Activated CD8-positive, alpha-beta T cell treated with anti-CD3 and anti-CD28 coated beads, Interleukin-2, amount 10 ng/mL, durations not matched to agents 7 days and 5 days (primary cell): ENCODE measurements around the gene CLPSL1. TPM values are rescaled to one million over a fixed set of nuclear protein-coding genes. Genes with fewer than 3 reads are reported as not detected.

Experiments
- ATAC-seq: fragments of 150-1000 bp; cut with Tn5 transposase; one replicate; pipeline ENCODE4 v1.10.0; 2021; ENCODE audit warnings: moderate library complexity
- CTCF ChIA-PET: fragments of 350-600 bp; sonication (Branson Sonifier 250); formaldehyde crosslinking; loops from one replicate; lab custom pipeline; 2021; ENCODE audit warnings: antibody characterized with exemption; lab: Charles Lee
- POLR2A ChIA-PET: fragments of 350-600 bp; sonication (Branson Sonifier 250); formaldehyde crosslinking; loops from one replicate; lab custom pipeline; 2021; ENCODE audit warnings: antibody characterized with exemption; lab: Charles Lee
- DNase-seq: peaks from one replicate; pipeline ENCODE4 v3.0.0-alpha.2; 2020
- H3K27ac Mint-ChIP-seq: one replicate; pipeline ENCODE4 v1.8.0; 2021; ENCODE audit warnings: mild to moderate bottlenecking, mixed read lengths
- H3K27me3 Mint-ChIP-seq: one replicate; pipeline ENCODE4 v1.8.0; 2021; ENCODE audit warnings: low read depth, mixed read lengths
- H3K36me3 Mint-ChIP-seq: one replicate; pipeline ENCODE4 v1.8.0; 2021; ENCODE audit warnings: low read depth, mixed read lengths
- H3K4me1 Mint-ChIP-seq: one replicate; pipeline ENCODE4 v1.8.0; 2021; ENCODE audit warnings: low read depth, mixed read lengths
- H3K4me3 Mint-ChIP-seq: one replicate; pipeline ENCODE4 v1.8.0; 2021; ENCODE audit warnings: mild to moderate bottlenecking, mixed read lengths
- H3K9me3 Mint-ChIP-seq: one replicate; pipeline ENCODE4 v1.8.0; 2022; ENCODE audit warnings: mixed read lengths; ENCODE audit not compliant: insufficient read depth
- total RNA-seq, 2 experiments: library from RNA; stranded (reverse); gene quantifications; one replicate each; pipeline ENCODE4 v1.2.3, GENCODE V29; 2021

The CLPSL1 gene
- total RNA-seq, 2 experiments from 2014 or later, result not detected

DNA sequence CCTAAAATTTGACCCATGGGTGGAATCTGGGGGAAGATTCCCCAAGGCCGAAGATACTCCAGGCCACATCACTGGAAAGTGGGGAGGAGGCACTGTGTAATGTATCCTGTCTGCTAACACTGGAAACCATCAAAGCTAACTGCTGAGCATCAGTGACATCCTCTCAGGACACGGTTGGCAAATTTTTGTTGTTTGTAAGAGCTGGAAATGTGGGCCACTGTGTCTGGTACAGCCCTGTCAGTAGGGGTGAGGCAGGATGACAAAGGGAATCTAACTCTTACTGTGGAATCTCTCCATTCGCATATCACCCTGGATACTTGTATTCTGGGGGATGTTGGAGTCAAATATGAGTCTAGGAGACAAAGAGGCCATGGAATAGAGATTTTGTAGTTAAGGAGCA, 21.4 kb upstream of the CLPSL1 start:
- no peaks in the 10 kb centered on the region for H3K36me3 Mint-ChIP-seq

DNA sequence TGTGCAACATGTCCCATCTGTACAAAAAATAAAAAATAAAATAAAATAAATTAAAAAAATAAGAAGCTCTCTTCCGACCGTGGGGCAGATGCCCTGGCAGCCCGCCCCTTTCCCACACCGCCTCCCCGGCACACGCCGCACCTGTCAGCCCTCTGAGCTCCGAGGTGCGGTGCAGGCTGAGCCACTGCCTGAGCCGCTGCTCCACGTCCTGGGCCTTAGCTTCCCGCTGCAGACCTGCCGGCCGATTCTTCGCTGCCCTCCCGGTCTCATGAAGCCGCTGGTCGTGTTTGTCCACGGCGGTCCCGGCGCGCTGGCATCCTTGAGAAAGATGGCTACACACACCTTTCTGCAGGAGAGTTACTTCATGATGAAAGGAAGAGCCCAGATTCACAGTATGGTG, 15.1 kb upstream of the CLPSL1 start:
- Mint-ChIP-seq H3K4me1 (no peaks in the 10 kb centered on the region), H3K27ac (no peak overlapping the region), H3K9me3 (no peaks in the 10 kb centered on the region), H3K4me3 (no peak overlapping the region), H3K27me3 (peaks cover 37% of the 10 kb centered on the region), H3K36me3 (no peaks in the 10 kb centered on the region)
- POLR2A ChIA-PET, result no interaction called here
- ATAC-seq (no peak), DNase-seq (no peak)
- CTCF ChIA-PET, result interaction anchor here (1.5 kb wide), 1 partner anchor 11 kb away, joined by 3 read pairs; no protein-coding TSS in a partner anchor

More for the DNA sequence above, 21.4 kb upstream of the CLPSL1 start:
- Mint-ChIP-seq H3K27ac (no peak overlapping the region), H3K9me3 (no peaks in the 10 kb centered on the region), H3K4me3 (no peak overlapping the region), H3K4me1 (peaks cover 12% of the 10 kb centered on the region), H3K27me3 (peaks cover 36% of the 10 kb centered on the region)
- POLR2A ChIA-PET, result no interaction called here
- ATAC-seq (no peak), DNase-seq (no peak)
- CTCF ChIA-PET, result interaction anchor here (1.1 kb wide), 1 partner anchor 207 kb away, joined by 5 read pairs; no protein-coding TSS in a partner anchor

DNA sequence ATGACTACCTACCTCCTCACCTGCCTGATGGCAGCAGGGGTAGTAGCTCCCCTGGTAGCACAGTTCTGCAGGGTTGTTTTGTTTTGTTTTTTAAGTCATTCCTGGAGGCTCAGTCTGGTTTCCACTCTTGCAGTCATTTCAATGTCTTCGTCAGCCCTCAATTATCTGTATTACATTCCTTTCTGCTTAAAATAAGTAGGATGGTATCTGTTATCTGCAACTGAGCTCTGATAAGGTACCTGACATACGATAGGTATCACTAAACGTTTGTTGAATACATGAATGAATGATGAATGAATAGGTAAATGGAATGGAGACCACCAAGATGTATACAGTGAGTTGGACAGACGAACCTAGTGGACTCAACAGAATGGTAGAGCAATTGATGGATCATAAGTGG, 11.6 kb upstream of the CLPSL1 start:
- ATAC-seq, result no peak
- Mint-ChIP-seq H3K4me1 (no peaks in the 10 kb centered on the region), H3K4me3 (no peak overlapping the region), H3K36me3 (no peaks in the 10 kb centered on the region), H3K27ac (no peak overlapping the region), H3K27me3 (peaks cover 25% of the 10 kb centered on the region), H3K9me3 (no peaks in the 10 kb centered on the region)
- DNase-seq, result no peak
- ChIA-PET POLR2A (no interaction called here), CTCF (no interaction called here)

DNA sequence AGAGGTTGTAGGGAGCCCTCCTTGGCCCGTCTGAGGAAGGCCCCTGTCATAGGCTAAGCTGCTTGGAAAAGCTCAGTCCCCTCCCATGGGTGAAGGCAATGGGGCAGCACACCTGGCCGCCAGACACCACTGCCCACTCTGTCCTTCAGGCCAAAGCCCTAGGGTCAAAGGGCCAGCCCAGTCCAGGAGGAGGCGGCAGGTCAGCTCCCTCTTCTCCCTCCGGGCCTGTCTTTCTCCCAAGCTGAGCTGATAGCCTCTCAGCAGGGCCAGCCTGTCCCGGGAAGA, 9.5 kb upstream of the CLPSL1 start:
- H3K36me3 Mint-ChIP-seq, result no peaks in the 10 kb centered on the region

DNA sequence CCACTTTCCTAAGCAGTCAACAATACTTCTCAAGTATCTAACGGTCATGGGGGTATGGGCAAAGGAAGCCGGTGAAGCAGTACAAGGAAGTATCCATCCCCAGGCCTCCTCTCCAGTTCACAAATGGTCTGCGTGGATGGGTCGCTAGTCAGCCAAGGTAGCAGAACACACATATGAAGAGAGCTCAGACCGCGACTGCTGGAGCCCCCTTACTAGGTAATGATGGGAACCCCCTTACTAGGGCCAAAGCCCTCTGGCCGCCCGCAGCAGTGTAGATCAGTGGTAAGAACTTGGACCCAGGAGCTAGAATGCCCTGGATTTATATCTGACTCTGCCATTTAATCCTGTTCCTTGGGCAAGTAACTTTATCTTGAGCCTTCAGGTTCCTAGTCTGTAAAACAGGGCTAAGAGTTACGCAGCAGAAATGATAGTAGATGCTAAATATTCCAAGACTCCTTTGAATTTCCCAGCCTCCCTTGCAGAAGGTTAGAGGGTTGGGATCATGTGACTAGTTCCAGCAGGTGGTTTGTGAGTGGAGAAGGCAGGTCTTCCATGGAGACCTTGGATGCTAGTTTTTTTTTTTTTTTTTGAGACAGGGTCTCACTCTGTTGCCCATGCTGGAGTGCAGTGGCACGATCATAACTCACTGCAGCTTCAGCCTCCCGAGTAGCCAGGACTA, 6.6 kb upstream of the CLPSL1 start:
- H3K4me3 Mint-ChIP-seq, result no peak overlapping the region
- ChIA-PET POLR2A (no interaction called here), CTCF (interaction anchor here (0.6 kb wide), 1 partner anchor 441 kb away, joined by 4 read pairs; no protein-coding TSS in a partner anchor)
- no peaks in the 10 kb centered on the region for H3K4me1 Mint-ChIP-seq
- no peak for ATAC-seq
- no peaks in the 10 kb centered on the region for H3K9me3 Mint-ChIP-seq
- H3K36me3 Mint-ChIP-seq, result no peaks in the 10 kb centered on the region
- no peak for DNase-seq
- H3K27me3 Mint-ChIP-seq, result peaks cover 30% of the 10 kb centered on the region
- no peak overlapping the region for H3K27ac Mint-ChIP-seq

More for the DNA sequence above, 9.5 kb upstream of the CLPSL1 start:
- Mint-ChIP-seq H3K9me3 (no peaks in the 10 kb centered on the region), H3K27me3 (peaks cover 28% of the 10 kb centered on the region), H3K27ac (no peak overlapping the region), H3K4me3 (no peak overlapping the region), H3K4me1 (no peaks in the 10 kb centered on the region)
- ATAC-seq, result no peak
- ChIA-PET CTCF (no interaction called here), POLR2A (no interaction called here)
- DNase-seq, result no peak

DNA sequence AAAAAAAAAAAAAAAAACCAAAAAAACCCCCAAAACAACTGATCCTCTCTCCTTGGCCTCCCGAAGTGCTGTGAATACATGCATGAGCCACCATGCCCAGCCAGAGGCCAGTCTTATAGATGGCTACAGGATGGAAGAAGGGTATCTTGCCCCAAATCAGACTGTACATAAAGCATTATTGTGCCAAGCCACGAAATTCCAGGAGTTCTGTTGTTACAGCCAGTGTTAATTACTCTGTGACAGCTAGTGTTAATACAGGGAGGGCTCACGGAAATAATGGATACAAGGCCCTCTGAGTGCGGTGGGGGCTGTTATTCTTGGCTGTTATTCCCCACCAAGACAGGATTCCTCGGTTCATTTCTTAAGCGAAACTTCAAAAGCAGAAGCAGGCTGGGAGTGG, 5.8 kb upstream of the CLPSL1 start:
- POLR2A ChIA-PET, result no interaction called here
- Mint-ChIP-seq H3K27ac (no peak overlapping the region), H3K4me1 (no peaks in the 10 kb centered on the region), H3K27me3 (peaks cover 34% of the 10 kb centered on the region), H3K36me3 (no peaks in the 10 kb centered on the region), H3K4me3 (no peak overlapping the region), H3K9me3 (no peaks in the 10 kb centered on the region)
- DNase-seq, result no peak
- ATAC-seq, result no peak
- CTCF ChIA-PET, result no interaction called here

DNA sequence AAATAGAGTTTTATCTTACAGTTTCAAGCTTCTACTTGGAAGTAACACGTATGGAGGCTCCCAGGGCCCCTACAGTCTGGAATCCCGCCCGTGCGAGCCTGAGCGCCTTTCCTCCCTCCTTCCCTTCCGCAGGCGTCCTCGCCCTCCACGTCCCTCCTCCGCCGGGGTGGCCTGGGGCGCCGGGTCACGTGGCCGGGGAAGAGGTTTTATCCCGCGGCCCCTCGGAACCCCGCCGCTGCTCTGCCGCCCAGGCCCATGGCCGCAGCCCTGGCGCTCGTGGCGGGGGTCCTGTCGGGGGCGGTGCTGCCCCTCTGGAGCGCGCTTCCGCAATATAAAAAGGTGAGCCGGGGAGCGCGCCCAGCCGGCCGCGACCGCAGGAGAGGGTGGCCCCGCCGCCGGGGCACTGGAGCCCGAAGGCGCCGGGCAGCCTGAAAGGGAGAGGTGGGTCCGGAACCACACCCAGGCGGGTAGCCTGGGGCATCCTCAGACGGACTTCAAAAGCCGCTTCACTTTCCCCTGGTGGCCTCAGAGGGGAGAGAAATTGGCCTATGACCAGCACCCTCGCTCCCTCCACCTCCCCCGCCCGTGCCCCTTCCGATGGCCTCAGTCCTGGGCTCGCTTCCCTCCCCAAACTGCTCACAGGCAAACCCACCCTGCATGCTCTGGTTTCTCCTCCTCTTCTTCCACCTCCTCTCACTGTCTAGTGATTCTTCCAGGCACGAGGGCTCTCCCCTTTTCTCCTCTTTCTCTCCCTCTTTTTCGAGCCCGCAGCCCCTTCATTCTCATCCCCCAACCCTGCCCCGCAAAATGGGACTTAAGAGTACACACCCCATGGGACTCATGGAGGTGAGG, 4.2 kb upstream of the CLPSL1 start, which contains the start of gene CLPSL2:
TSS of gene CLPSL2 (plus strand) at position 235 of the 852 bp plus-strand sequence. CDS start at position 256, 21 bp downstream.
- Mint-ChIP-seq H3K9me3 (no peaks in the 10 kb centered on the region), H3K27ac (no peak within 1 kb of the TSS), H3K27me3 (peaks cover 36% of the 10 kb centered on the region), H3K36me3 (no peaks in the 10 kb centered on the region), H3K4me1 (no peaks in the 10 kb centered on the region), H3K4me3 (peak within 1 kb of the TSS; percentile 22)
- CTCF ChIA-PET, result no interaction called here
- POLR2A ChIA-PET, result no interaction called here
- DNase-seq (no peak), ATAC-seq (peak; percentile 57)

DNA sequence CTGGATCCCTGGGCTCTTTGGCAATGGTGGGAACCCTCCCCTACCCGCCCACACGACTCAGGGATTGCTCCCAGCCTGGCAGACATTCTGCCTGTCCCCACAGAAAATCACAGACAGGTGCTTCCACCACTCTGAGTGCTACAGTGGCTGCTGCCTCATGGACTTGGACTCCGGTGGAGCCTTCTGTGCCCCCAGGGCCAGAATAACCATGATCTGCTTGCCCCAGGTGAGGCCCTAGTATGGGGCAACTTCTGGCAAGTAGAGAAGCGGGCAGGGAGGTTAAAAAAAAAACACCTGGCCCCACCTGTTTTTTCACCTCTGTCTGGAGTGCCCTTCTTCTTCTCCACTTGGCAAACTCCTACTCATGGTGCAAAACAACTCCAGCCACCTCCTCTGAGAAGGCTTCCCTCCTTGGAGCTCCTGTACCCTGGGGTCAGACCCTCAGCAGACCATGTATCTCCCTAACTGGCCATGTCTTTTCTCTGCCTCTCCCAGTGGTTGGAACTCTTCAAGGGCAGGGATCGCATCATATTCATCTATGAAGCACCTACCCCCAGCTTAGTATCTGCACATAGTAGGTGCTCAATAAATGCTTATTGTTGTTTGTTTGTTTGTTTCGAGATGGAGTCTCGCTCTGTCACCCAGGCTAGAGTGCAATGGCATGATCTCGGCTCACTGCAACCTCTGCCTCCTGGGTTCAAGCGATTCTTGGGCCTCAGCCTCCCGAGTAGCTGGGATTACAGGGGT, 3.3 kb upstream of the CLPSL1 start:
- H3K27ac Mint-ChIP-seq, result no peak overlapping the region
- no peaks in the 10 kb centered on the region for H3K36me3 Mint-ChIP-seq
- CTCF ChIA-PET, result no interaction called here
- ATAC-seq, result no peak
- no peak for DNase-seq
- peak overlapping the region; percentile 22 for H3K4me3 Mint-ChIP-seq
- no peaks in the 10 kb centered on the region for H3K9me3 Mint-ChIP-seq
- POLR2A ChIA-PET, result no interaction called here
- H3K4me1 Mint-ChIP-seq, result no peaks in the 10 kb centered on the region
- peaks cover 32% of the 10 kb centered on the region for H3K27me3 Mint-ChIP-seq

DNA sequence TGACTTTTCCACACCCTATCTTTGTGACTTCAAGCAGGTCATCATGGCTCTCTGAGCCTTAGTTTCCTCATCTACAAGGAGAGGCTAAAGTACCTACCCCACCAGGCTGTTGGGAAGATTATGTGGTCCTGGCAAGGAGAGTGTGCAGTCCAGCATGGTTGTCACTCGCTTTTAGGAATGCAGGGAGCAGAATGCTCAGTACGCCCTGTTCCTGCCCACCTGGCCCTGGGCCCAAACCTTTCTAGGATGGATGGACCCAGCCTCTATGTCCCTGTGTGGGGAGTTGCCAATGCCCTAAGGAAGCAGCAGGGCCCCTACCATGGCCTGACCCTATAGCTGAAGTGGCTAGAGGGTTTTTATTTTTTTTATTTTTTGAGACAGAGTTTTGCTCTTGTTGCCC, 2.4 kb upstream of the CLPSL1 start:
- CTCF ChIA-PET, result no interaction called here
- Mint-ChIP-seq H3K9me3 (no peaks in the 10 kb centered on the region), H3K27ac (no peak overlapping the region), H3K4me3 (no peak overlapping the region), H3K4me1 (no peaks in the 10 kb centered on the region), H3K27me3 (peaks cover 32% of the 10 kb centered on the region), H3K36me3 (no peaks in the 10 kb centered on the region)
- no peak for DNase-seq
- ATAC-seq, result no peak
- POLR2A ChIA-PET, result no interaction called here

DNA sequence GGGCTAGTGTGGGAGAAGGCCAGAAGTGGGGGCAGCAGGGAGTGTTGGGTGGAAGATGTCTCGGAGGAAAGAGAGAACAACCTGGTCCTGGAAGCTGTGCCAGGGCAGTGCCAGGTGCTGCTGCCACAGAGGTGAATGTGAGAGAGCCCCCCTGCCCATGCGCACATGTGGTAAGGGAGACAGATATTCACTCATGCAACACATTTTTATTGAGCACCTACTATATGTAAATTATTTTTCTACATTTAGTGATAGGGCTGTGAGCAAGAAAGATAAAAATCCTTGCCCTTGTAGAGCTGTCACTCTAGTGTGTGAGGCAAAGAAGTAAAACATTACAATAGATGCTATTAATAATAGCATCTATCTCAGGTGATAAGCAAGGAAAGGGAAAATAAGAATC, 471 bp downstream of the CLPSL1 start:
- H3K4me3 Mint-ChIP-seq, result no peak overlapping the region
- no peaks in the 10 kb centered on the region for H3K4me1 Mint-ChIP-seq
- no peak for DNase-seq
- no peaks in the 10 kb centered on the region for H3K9me3 Mint-ChIP-seq
- no peaks in the 10 kb centered on the region for H3K36me3 Mint-ChIP-seq
- CTCF ChIA-PET, result no interaction called here
- POLR2A ChIA-PET, result interaction anchor here (0.6 kb wide), 1 partner anchor 148 kb away, joined by 3 read pairs; no protein-coding TSS in a partner anchor
- peaks cover 33% of the 10 kb centered on the region for H3K27me3 Mint-ChIP-seq
- no peak overlapping the region for H3K27ac Mint-ChIP-seq
- ATAC-seq, result no peak

DNA sequence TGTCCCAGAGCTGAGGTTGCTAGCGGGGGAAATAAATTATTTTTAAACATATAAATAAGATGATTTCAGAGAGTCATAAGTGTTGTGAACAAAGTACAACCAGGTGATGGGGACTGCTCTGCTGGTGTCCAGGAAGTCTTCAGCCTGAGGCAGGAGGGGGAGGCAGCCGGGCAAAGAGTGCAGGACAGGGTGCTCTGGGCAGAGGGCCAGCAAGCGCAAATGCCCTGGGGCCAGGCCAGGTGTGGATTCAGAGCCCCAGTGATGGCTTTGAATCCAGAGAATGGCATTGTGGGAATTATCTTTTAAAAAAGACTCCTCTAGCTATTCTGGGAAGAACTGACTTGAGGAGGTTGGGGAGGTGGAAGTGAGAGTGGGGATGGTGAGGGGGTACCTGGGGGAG, 1.6 kb downstream of the CLPSL1 start:
- DNase-seq, result no peak
- Mint-ChIP-seq H3K36me3 (no peaks in the 10 kb centered on the region), H3K27me3 (peaks cover 33% of the 10 kb centered on the region), H3K9me3 (no peaks in the 10 kb centered on the region), H3K27ac (no peak overlapping the region), H3K4me3 (no peak overlapping the region), H3K4me1 (no peaks in the 10 kb centered on the region)
- ChIA-PET CTCF (no interaction called here), POLR2A (no interaction called here)
- ATAC-seq, result no peak
